Parathyroid adenoma (tissue), 2 donors: ENCODE results near the gene ZW10.

ENCODE experiments used
- H2AFZ ChIP-seq: fragments of 300-600 bp; sonication (generic); one replicate; pipeline ENCODE4 v1.7.0; 2017; ENCODE audit warnings: antibody characterized with exemption, mild to moderate bottlenecking
- H3K27ac ChIP-seq: fragments of 300-600 bp; sonication (generic); one replicate; pipeline ENCODE4 v1.7.0; 2017
- H3K27me3 ChIP-seq: fragments of 300-600 bp; sonication (generic); one replicate; pipeline ENCODE4 v1.7.0; 2017; ENCODE audit warnings: low read length; ENCODE audit not compliant: control insufficient read depth, insufficient read depth
- H3K36me3 ChIP-seq: fragments of 300-600 bp; sonication (generic); one replicate; pipeline ENCODE4 v1.7.0; 2017; ENCODE audit warnings: low read length; ENCODE audit not compliant: control insufficient read depth, insufficient read depth
- H3K4me1 ChIP-seq: fragments of 300-600 bp; sonication (generic); one replicate; pipeline ENCODE4 v1.7.0; 2017; ENCODE audit warnings: control low read depth
- H3K4me2 ChIP-seq: fragments of 300-600 bp; sonication (generic); one replicate; pipeline ENCODE4 v1.7.0; 2017; ENCODE audit warnings: low read length
- H3K4me3 ChIP-seq: fragments of 300-600 bp; sonication (generic); one replicate; pipeline ENCODE4 v1.7.0; 2017; ENCODE audit warnings: low read depth, low read length
- H3K79me2 ChIP-seq: fragments of 300-600 bp; sonication (generic); one replicate; pipeline ENCODE4 v1.7.0; 2017; ENCODE audit warnings: control low read depth
- H3K9ac ChIP-seq: fragments of 300-600 bp; sonication (generic); one replicate; pipeline ENCODE4 v1.7.0; 2017; ENCODE audit warnings: mild to moderate bottlenecking
- H3K9me3 ChIP-seq: fragments of 300-600 bp; sonication (generic); one replicate; pipeline ENCODE4 v1.7.0; 2017; ENCODE audit warnings: low read length; ENCODE audit not compliant: control insufficient read depth
- TF ChIP-seq, protein P1 (sequence below): fragments of 300-600 bp; sonication (generic); IDR thresholded peaks from one replicate; pipeline ENCODE4 v1.7.0; 2017; ENCODE audit warnings: antibody characterized with exemption, mild to moderate bottlenecking
- donor health status: primary hyperparathyroidism.

ZW10 gene, protein sequence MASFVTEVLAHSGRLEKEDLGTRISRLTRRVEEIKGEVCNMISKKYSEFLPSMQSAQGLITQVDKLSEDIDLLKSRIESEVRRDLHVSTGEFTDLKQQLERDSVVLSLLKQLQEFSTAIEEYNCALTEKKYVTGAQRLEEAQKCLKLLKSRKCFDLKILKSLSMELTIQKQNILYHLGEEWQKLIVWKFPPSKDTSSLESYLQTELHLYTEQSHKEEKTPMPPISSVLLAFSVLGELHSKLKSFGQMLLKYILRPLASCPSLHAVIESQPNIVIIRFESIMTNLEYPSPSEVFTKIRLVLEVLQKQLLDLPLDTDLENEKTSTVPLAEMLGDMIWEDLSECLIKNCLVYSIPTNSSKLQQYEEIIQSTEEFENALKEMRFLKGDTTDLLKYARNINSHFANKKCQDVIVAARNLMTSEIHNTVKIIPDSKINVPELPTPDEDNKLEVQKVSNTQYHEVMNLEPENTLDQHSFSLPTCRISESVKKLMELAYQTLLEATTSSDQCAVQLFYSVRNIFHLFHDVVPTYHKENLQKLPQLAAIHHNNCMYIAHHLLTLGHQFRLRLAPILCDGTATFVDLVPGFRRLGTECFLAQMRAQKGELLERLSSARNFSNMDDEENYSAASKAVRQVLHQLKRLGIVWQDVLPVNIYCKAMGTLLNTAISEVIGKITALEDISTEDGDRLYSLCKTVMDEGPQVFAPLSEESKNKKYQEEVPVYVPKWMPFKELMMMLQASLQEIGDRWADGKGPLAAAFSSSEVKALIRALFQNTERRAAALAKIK

DNA sequence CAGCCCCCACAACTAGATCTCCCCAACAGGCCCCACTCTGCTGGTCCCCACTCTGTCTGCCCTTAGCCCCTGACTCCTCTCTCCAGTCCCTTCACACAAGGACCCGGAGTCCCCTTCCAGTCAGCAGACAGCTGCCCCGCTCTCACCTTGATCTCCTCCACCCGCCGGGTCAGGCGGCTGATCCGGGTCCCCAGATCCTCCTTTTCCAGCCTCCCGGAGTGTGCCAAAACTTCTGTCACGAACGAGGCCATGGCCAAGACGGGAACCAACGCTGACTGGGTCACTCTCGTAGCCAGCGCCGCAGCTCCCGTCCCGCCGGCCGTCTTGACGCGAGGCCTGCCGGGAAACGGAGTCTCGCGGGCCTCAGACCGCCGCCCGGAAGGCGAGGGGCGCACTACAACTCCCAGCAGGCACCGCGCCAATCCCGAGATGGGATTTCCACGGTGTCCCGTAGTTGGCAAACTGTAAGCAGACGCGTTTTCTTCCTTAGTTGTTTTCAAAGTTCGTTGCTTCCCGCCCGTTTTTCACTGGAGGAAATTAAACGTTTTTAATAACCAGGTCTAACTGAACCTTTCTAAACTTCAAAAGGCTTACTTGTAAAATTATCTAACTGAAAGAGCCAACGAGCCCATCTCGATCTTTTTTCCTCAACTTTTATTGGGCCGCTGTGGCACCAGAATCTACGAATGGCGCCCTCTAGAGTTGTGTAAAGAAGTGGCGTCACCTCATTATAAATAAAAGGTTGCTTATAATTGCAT lies at the start of gene ZW10:
Gene ZW10, minus strand, starts transcription at position 277 of the 758 bp plus-strand sequence. Its CDS starts 26 bp downstream, at position 251.
- H2AFZ ChIP-seq: peak within 1 kb of the TSS; percentile 76
- peak within 1 kb of the TSS; percentile 57 for H3K27ac ChIP-seq
- no peaks in the 10 kb centered on the region for H3K4me1 ChIP-seq
- H3K4me3 ChIP-seq: peak within 1 kb of the TSS; percentile 80
- no peaks in the 10 kb centered on the region for H3K27me3 ChIP-seq
- H3K9me3 ChIP-seq: no peaks in the 10 kb centered on the region
- H3K79me2 ChIP-seq: peaks cover 9% of the 10 kb centered on the region
- H3K9ac ChIP-seq: no peak within 1 kb of the TSS
- no peaks in the 10 kb centered on the region for H3K36me3 ChIP-seq
- TF ChIP-seq, protein P1, sequence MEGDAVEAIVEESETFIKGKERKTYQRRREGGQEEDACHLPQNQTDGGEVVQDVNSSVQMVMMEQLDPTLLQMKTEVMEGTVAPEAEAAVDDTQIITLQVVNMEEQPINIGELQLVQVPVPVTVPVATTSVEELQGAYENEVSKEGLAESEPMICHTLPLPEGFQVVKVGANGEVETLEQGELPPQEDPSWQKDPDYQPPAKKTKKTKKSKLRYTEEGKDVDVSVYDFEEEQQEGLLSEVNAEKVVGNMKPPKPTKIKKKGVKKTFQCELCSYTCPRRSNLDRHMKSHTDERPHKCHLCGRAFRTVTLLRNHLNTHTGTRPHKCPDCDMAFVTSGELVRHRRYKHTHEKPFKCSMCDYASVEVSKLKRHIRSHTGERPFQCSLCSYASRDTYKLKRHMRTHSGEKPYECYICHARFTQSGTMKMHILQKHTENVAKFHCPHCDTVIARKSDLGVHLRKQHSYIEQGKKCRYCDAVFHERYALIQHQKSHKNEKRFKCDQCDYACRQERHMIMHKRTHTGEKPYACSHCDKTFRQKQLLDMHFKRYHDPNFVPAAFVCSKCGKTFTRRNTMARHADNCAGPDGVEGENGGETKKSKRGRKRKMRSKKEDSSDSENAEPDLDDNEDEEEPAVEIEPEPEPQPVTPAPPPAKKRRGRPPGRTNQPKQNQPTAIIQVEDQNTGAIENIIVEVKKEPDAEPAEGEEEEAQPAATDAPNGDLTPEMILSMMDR: peak; percentile 76
- H3K4me2 ChIP-seq: peak within 1 kb of the TSS; percentile 72

DNA sequence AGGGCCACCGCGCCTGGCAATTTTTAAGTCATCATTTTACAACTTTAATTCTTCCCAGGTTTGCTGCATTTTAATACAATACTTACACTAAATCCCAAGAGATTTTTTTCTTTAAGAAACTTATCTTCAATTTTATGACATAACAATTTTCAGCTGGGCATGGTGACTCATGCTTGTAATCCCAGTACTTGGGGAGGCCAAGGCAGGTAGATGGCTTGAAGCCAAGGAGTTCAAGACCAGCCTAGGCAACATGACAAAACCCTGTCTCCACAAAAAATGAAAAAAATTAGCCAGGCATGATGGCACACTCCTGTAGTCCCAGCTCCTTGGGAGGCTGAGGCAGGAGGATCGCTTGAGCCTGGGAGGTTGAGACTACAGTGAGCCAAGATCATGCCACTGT lies 44.9 kb upstream of the ZW10 start:
- Histone ChIP-seq H2AFZ (no peak overlapping the region), H3K27ac (no peak overlapping the region), H3K4me2 (no peak overlapping the region), H3K36me3 (no peaks in the 10 kb centered on the region), H3K4me1 (no peaks in the 10 kb centered on the region), H3K9me3 (no peaks in the 10 kb centered on the region), H3K79me2 (no peaks in the 10 kb centered on the region), H3K27me3 (no peaks in the 10 kb centered on the region), H3K9ac (no peak overlapping the region), H3K4me3 (no peak overlapping the region)
- TF ChIP-seq, protein P1: no peak

DNA sequence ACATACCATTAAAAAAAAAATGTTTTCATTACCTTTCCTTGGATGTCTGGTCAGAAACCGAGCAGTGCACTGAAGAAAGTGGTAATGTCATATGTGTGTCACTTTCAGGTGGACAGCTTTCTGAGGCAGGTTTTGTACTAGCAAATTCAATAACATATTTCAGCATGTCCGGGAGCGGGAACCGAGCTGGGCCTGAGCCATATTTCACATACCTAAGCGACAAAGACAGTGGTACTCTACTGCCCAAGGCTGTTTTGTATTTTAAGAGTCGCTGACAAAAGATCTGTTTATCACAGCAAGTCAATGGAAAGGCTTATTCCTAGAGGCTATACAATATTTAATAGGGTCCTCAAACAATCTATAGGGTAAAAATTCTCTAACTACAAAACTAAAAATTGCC lies 44.1 kb upstream of the ZW10 start:
- no peaks in the 10 kb centered on the region for H3K9me3 ChIP-seq
- no peaks in the 10 kb centered on the region for H3K36me3 ChIP-seq
- no peak overlapping the region for H3K9ac ChIP-seq

DNA sequence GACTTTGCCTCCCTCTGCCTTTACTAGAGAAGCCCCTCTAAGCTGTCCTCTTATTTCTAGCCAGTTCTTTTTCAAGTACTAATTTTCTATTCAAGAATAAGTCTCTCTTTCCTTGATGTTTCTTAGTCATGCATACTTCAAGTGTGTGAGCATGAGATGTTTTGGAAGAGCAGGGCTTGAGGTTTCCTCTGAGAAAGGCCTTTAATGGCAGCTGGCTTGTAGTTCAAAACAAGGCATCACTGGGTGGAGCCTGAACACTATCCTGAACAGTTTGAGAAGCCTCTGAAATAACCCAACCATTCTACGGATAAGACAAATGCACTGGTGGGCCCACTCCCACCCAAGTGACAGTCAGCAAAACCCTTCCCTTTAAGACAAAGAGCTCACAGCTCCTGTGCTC lies 43.7 kb upstream of the ZW10 start:
- Histone ChIP-seq H3K27me3 (no peaks in the 10 kb centered on the region), H2AFZ (no peak overlapping the region), H3K9ac (no peak overlapping the region), H3K4me3 (no peak overlapping the region), H3K4me1 (no peaks in the 10 kb centered on the region), H3K4me2 (no peak overlapping the region), H3K79me2 (no peaks in the 10 kb centered on the region), H3K36me3 (no peaks in the 10 kb centered on the region), H3K27ac (no peak overlapping the region), H3K9me3 (no peaks in the 10 kb centered on the region)
- TF ChIP-seq, protein P1: no peak

More for the DNA sequence above, 44.1 kb upstream of the ZW10 start:
- Histone ChIP-seq H3K4me3 (no peak overlapping the region), H3K4me1 (no peaks in the 10 kb centered on the region), H3K27me3 (no peaks in the 10 kb centered on the region), H3K79me2 (no peaks in the 10 kb centered on the region), H2AFZ (no peak overlapping the region), H3K27ac (no peak overlapping the region), H3K4me2 (no peak overlapping the region)
- TF ChIP-seq, protein P1: no peak
